Globus pallidus (tissue), 1 donor: Measurements from ENCODE around the gene KRT9.

Source experiments
- DNase-seq: peaks from one replicate; pipeline ENCODE4 v3.0.0-alpha.2; 2015; ENCODE audit warnings: low spot score

KRT9 gene

DNA sequence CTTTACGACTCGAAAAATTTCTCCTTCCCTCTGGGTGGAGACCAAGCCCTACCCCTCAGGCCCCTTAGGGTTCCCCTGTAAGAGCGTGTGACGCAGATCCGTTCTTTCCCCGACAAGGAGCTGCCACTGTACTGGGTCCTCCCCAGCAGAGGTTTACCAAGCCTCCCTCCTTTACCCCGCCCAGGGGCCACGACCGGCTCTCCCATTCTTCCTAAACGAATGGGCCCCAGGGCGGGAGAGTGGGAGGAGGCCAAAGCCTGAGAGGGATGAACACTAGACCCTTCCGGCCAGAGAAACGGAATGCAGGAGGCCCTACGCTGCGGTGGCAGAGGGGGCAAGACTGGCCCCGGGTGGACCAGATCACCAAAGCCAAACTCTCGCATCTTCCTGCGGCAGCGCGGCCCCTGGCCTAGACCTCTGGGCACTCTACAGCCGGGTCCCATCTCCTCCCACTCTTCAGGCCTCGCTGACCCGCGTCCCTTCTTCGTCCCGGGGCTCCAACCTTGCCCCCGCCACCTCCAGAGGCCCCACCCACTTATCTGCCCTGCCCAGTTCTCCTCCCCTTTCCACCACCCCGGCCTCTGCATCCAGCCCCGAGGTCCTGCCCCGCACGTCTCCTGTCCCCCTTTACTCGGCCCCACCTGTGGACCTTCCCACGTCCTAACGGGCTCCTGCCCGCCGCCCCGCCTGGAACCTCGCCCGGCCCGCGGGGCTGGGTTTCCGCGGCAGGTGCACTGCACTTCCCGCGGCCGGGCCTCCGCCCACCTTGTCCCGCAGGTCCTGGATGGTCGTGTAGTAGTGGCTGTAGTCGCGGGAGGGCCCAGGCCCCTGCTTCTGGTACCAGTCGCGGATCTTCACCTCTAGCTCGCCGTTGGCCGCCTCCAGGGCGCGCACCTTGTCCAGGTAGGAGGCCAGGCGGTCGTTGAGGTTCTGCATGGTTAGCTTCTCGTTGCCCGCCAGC lies 44.5 kb downstream of the KRT9 start:
- DNase-seq: no peak

DNA sequence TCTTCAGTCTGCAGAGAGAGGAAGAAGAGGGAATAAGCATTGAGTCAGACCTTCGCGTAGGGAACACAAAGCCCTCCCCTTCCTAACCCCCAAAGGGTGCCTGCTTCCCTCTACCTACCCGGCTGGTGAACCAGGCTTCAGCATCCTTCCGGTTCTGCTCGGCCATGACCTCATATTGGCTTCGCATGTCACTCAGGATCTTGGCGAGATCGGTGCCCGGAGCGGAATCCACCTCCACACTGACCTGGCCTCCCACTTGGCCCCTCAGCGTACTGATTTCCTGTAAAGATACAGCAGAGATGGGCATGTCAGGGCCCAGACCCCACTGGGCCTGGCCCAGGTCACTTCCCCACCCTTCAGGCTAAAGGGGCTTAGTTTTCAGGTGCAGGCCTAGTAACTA lies 47.6 kb downstream of the KRT9 start:
- no peak for DNase-seq

DNA sequence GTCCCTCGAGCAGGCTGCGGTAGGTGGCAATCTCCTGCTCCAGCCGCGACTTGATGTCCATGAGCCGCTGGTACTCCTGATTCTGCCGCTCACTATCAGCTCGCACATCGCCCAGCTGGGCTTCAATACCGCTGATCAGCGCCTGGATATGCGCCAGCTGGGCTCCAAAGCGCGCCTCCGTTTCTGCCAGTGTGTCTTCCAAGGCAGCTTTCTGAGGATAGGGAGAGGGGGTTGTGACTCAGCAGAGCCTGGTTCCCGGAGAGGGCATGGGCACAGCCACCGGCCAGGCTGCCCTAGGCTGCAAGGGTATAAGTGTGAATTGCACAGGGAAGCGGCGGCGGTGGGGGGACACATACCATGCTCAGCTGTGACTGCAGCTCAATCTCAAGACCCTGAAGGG lies 48.1 kb downstream of the KRT9 start:
- DNase-seq: no peak

DNA sequence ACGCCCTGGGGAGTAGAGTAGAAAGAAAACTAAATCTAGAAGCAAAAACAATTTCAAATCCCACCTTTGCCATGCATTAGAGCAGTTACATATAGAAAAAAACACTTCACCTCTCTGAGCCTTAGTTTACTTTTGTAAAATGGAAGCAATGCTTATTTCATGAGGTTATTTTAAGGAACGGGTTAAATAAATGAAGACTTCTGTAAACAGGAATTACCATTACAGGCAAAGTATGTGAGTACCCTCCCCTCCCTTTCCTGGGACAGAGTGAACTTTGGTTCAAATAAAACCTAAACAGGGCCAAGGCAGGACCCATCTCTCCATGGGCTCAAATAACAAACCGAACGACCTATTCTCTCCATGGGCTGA lies 48.6 kb downstream of the KRT9 start:
- DNase-seq: no peak

DNA sequence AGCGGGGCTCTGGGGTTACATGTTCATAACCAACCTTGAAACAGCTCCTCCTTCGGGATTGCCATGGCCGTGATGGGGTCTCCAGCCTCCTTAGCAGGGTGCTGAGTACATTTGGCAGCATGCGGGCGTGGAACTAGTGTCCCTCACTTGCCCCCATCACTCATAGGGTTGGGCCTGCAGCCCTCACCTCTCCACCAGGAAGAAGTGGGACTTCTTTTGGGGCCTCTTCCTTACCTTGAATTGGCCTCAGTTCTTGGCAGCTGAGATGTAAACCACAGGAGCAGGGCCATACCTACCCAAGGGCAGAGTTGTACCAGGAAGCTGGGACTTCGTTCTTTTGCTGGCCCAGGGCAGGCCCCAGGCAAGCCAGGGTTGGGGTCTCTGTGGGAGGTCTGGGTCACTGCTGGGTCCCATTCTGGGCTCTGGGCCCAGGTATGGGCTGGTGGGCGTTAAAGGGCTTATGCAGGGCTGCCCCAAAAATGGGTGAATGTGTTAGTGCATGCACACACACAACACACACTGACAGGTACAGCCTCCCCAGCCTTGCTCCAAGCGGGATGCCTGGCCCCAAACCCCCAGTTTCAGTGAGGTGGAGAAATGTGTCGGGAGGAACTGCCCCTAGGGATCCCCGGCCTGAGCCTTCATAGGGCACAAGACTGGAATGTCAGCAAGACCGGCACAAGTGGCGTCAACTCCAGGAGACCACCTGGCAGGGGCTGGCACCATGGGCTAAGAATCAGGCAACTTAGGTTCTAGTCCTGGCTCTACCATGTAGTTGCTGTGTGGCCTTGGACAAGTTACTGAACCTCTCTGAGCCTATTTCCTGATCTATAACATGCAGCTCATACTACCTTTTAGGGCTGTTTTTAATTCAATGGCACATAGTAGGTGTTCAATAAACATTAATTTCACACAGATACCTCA lies 49.3 kb downstream of the KRT9 start:
- DNase-seq: no peak

DNA sequence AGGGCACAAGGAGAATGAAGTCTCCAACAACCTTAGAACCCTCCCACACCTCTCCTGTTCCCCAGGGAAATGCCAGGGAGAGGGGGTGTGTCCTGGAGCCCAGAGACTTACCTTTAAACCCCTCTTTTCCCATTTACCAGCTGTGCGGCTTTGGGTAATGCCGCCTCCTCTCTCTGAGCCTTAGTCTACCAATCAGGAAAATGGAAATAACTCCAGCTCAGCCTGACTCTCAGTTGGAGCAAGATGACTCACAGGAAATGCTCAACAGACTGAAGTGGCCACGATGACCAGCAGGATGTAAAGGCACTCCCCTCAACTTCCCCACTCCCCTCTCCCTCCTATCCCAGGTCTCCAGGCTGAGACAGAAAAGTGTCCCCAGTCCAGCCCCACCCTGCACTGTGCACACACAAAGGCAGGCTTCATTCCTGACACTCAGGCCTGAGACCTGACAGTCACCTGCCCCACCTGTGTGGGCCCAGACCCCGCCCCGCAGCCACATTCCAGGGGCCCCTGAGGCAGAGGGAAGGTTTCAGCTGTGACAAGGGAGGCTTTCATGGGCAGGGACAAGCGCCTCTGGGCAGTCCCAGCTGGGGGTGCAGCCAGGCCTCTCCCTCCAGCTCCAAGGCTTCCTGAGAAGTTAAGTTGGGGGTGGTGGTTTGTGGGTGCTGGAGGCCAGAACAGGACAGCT lies 50.1 kb downstream of the KRT9 start:
- DNase-seq: no peak

DNA sequence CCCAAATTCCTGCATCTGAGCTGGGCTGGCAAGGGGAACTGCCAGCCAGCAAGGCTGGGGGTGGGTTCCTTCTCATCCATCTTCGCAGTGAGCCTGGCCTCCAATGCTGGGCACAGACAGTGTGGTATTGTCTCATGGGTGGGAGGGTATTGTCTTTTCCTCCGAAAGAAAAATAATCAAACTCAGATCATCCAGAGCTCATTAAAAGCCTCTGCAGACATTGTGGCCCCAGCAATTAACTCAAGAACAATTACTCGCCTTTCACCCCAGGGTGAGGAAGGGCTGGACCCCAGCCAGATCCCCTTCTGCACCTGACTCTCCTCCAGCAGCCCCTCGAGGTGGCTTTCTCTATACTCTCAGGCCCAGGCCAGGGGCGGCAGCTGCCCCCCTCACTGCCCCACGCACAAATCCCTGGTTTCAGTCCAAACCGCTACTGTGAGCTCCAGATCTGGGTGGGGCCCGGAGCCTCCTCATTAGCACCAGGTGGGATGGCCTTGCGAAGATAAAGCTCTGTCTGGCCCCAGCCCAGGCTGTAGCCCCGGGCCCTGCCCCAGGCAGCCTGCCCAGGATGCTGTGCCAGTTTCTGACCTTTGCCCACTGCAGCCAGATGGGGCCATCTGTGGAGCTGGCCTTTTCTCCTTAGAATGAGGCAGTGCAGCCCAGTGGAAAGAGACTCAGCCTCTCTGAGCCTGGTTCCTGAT lies 50.9 kb downstream of the KRT9 start:
- no peak for DNase-seq

DNA sequence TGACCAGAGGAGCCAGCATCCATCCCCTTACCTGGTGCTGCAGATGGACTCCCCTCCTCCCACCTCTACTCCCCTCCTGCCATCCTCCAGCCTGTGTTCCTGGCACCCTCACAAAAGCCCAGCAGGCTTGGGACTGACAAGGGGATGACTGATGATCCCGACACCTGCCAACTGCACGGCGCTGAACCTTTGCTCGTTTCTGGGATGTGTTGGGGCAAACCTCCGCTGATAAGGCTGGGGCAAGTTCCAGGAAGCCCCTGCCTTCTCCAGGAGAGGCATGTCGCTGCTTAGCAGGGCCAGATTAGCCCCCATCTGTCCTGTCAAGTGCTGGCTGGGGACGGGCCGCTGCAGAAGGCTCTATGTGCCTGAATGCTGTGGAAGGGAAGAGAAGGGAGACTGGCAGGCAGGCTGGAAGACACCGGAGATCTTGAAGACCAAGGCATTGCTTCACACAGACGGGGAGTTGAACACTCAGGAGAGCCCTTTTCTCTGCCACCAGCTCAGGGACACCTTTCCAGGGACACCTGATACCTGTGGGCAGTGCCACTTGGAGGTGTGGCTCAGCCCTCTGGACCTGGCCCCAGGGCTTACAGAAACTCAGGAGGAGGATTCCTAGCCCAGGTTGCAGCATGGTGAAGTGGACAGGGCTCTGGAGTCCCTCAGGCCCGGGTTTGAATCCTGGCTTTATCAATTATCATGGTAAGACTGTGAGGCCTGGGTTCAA lies 52.2 kb downstream of the KRT9 start:
- no peak for DNase-seq

DNA sequence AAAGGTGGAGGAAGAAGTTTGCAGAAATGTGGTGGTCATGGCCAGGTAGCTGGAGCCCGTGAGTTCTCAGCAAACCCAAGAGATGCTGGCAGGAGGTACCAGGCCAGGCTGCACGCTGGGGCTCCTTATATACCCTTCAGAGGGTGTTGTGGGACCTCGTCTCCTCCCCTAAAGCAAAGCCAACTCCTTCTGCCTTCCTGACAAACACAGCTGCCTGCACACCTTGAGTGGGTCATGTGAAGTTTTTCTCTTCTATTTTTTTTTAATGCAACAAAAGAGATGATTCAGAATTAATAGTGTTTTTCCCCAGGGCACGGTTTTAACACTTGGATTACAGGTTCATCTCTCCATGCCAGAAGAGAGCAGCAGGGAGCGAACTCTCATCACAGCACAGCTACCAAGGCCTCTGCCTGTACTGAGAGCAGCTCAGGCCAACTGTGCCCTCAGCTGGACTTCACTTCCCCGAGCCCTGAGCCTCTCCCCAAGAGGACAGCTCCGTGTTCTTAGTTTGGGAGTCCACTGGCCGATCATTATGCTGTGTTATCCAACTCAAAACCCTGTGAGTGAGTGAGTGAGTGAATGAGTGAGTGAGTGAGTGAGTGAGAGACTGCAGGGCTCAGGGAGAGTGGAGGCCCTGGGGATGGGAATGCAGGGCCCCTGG lies 52.9 kb downstream of the KRT9 start, which contains the start of gene KRT15:
Gene KRT15 (minus strand): TSS at position 102 of the 661 bp plus-strand sequence. CDS start 63 bp downstream, at position 39.
- no peak for DNase-seq

DNA sequence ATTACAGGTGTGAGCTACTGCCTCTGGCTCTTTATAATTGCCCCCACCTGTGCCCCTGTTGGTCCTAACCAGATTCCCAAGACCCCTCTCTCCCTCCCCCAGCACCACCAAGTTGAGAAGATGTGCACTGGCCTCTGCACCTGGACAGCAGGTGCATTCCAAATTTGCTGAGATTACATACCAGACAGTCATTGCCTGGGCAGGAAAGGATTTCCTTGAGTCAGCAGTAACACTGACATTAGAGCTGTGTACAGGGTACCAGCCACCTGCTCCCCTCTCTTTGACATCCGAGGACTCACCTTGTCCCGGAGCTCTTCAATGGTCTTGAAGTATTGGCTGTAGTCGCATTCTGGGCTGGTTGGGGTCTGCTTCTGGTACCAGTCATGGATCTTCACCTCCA lies 53.8 kb downstream of the KRT9 start:
- no peak for DNase-seq

DNA sequence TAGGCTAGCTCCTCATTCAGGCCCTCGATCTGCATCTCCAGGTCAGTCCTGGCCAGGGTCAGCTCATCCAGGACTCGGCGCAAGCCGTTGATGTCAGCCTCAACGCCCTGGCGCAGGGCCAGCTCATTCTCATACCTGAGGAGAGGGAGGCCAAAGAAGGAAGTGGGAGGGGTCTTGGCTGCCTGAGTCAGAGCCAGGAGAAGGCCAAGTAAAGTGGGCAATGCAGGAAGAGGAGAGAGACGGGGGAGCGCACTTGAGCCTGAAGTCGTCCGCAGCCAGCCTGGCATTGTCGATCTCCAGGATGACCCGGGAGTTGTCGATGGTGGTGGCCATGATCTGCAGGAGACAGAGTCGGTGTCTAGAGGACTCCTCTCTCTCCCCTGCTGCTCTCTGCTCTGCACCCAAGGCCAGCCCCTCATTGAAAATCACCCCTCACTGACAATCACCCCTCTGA lies 55.0 kb downstream of the KRT9 start:
- no peak for DNase-seq

DNA sequence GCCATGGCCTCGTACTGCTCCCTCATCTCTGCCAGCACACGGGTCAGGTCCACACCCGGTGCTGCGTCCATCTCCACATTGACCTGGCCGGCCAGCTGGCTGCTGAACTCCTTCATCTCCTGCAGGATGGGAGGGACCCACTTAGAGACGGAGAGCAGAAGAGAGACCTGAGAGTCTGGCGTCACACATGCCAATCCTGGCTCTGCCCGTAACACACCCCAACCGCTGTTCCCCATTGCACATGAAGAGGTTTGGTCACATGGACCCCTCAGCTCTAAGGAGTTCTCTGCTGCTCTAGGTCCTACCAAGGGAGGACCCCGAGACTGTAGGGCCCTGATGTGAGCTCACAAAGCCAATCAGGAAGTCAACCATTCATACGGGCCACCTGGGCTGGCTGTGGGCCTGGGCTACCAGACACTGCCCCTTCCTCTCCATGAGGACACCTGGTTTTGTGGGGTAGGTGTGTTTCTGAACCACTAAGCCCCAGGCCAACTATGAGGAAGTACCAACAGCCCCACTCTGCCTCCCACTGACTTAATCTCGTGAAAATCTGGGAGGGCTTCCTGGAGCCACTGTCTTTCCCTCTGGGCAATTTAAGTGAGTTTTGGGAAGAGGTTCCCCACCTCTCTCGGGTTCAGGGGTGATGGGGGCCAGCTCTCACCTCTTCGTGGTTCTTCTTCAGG lies 55.6 kb downstream of the KRT9 start:
- DNase-seq: no peak
